GM19351 (cell line): Measurements from ENCODE around the gene BPNT1.
"Not testable (repeated sequence)": the region's sequence is repeated elsewhere in the genome, so short reads cannot be mapped to it uniquely, and the experiment has no call there.

Source experiments
- ATAC-seq: cut with Tn5 transposase; IDR thresholded peaks from one replicate; pipeline ENCODE4 v1.9.1; 2021; ENCODE audit warnings: mild to moderate bottlenecking, moderate library complexity; ENCODE audit not compliant: unreplicated experiment

BPNT1 gene, protein sequence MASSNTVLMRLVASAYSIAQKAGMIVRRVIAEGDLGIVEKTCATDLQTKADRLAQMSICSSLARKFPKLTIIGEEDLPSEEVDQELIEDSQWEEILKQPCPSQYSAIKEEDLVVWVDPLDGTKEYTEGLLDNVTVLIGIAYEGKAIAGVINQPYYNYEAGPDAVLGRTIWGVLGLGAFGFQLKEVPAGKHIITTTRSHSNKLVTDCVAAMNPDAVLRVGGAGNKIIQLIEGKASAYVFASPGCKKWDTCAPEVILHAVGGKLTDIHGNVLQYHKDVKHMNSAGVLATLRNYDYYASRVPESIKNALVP

DNA sequence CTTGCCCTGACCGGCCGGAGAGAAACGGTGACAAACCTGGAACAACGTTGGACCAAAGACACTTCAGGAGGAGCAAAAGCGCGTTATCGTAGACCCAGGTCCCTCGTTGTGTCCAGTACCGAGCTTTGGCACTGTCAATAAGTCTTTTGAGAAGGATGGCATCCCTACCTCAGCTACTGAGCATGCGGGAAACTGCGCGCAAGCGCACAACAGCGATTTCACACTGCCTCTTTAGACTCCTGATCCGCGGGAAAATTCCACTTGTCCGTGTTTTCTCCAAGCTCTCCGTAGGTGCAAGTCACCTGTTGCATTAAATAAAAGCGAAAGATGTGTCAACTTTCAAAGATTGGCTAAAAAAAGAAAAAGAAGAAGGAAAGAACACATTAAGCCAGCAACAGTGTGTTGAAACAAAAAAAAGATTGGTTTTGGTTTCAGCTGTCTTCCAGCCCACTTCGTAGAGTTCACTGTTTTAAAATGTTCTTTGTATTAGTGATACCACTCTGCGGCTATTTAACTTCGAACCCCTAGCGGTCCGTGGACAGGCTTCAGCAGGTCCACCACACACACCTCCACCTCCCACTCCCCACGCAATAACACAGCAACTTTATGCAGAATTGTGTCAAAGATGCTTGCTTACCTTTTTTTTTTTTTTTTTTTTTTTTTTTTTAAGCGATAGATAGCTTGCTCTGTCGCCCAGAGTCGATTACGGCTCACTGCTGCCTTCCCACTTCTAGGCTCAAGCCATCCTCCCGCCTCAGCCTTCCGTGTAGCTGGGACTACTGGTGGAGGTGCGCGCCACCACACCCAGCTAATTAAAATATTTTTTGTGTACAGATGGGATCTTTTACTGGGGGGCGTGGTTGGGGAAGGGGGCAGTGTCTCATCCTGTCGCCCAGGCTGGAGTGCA, at the start of gene BPNT1:
Gene BPNT1 (minus strand): TSS at position 139 of the 907 bp plus-strand sequence. CDS start 9,942 bp downstream, outside the sequence.
- ATAC-seq, result peak; percentile 50

DNA sequence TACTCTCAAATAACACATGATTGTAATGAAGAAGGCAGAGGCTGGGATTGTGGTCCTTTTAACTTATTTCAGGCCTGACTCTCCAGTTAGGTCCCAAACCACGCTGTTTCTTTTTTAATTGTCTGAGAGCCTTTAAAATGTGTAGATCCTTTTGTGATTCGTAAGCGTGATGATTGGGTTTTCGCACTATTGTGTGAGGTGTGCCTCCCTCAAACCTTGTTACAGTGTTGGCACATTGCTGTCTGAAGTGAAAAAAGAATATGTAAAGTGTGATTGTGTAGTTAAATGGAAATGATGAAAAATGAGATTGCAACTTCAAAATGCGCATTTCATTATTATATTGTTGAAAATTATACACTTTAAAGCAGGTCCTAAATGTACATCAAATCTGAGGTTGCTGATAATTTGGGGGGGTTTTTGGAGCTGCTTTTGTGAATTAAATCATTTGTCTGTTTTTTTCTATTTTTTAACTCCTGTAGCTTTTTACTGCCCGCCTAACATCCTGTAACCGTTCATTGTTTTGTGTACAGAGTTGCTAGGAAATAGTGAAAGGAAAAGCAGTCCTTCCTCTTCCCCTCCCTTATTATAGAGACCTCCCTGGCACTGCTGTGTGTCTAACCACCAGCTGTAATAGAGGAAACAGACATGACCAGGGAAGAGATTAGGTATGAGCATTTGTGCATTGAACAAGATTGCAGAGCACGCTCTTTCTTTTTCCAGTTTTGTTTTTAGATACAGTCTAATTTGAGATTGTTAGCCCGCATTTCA, 47.6 kb upstream of the BPNT1 start:
- no peak for ATAC-seq

DNA sequence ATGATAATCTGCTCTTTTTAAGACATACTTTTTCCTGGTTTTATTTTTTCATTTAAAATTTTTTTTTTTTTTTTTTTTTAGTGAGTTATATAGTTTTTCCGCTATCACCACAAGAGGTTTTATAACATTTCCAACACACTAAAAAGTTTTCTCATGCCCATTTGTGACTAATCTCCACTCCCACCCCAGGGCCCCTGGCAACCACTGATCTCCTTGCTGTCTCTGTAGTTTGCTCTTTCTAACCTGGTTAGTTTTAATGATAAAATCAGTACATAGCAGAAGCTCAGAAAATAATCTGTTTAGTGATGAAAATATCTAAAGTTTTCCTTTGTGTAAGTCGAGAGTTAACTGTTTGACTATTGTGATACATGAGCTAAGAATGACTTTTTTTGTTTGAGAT, 46.2 kb upstream of the BPNT1 start:
- no peak for ATAC-seq

DNA sequence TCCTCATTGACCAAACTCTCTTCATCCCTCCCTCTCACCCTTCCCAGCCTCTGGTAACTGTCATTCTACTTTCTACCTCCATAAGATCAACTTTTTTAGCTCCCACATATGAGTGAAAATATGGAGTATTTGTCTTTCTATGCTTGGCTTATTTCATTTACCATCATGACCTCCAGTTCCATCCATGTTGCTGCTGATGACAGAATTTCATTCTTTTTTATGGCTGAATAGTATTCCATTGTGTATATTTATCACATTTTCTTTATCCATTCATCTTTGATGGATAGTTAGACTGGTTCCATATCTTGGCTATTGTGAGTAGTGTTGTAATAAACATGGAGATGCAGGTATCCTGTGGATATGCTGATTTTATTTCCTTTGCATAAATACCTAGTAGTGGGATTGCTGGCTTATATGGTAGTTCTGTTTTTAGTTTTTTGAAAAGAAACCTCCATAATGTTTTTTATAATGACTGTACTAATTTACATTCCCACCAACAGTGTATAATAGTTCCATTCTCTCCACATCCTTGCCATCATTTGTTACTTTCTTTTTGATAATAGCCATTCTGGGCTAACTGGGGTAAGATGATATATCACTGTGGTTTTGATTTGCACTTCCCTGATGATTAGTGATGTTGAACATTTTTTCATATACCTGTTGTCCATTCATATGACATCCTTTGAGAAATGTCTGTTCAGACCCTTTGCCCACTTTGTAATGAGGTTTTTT, 40.1 kb upstream of the BPNT1 start:
- ATAC-seq, result no peak

DNA sequence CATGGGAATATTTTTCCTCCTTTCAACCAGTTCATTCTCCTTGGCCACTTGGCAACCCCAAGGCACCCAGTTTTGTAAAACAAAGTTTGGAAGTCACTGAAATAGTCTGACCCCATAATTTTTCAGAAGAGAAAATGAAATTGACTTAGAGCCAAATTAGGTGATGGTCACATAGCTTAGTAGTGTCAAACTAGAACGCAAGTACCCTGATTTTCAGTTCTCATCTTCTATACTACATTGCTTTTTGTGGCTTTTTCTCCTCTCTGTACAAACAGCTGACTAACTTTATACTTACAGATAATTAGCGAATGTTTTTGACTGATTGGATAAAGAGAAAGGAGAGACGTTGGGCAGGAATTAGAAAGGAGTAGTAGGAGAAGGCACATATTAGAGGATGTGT, 37.5 kb upstream of the BPNT1 start:
- no peak for ATAC-seq

DNA sequence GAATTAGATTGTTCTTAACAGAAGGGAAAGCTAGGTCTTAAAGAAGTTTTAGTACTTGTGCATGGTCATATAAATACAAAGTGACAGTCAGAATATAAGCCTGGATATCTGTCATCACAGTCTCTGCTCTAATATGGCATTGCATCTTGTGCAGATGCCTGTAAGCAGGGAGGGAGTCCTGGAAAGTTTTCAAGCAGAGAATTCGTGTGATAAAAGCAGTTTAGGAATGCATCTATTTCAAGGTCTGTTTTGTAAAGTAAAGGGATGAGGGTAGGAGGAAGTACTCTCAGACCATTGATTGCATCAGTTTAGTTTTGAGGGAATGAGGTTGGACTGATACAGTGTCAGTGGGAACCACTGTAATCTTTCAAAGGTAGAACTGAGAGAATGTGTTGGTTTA, 35.0 kb upstream of the BPNT1 start:
- no peak for ATAC-seq

DNA sequence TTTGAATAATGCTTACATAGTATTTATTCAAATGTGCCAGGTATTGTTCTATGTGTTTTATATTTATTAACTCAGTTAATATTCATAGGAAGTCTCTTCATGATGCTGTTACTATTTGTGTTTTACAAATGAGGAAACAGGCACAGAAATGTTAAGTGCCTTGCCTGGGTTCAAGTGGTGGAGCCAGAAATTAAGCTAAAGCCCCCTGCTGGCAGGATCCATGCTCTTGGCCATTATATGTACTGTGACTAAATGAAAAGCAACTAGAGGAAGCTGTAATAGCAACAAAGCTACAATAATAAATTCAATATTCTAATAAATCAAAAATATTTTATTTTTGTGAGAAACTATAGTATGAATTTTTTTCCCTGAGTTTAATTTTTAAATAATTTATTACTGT, 34.3 kb upstream of the BPNT1 start:
- no peak for ATAC-seq

DNA sequence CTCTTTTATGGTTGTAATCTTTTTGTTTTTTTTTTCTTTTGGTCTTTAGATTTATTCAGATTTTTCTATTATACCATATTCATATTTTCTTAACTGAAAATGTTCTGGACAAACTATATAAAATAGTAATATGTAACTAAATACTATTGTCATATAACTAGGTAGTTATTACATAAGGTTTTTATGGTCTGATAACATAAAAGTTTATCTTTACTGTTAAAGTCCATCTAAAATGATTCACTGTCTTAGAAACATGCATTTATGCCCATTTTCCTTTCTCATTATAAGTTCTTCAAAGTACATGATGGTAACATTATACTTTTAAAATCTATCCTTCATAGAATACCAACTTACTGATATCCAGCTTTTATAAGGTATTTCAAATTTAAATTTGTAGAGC, 33.5 kb upstream of the BPNT1 start:
- no peak for ATAC-seq

DNA sequence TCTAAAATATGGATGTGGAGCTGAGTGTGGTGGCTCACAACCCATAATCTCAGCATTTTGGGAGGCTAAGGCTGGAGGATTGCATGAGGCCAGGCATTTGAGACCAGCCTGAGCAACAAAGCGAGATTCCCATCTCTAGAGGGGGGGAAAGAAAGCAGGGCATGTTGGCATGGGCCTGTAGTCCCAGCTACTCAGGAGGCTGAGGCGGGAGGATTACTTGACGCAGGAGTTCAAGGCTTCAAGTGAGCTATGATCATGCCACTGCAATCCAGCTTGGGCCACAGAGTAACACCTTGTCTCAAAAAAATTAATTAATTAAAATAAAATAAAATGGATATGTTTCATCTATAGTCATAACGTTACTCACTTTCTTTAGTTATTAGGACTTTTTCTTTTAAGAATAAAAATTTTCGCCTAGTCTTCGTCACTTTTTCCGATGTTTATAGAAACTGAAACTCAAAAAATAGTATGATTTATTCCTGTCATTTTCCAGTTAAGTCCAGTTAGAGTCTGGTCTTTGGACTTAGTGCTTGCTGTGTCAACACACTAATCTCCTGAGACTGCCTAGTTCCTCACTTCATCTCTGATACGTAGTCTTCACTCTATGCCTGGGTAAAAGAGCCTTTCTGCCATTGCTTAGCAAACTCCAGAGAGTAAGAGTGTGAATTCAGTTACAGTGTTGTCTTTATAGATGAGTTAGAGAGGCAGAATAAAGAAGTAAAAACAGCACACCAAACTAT, 32.4 kb upstream of the BPNT1 start:
- ATAC-seq, result no peak

DNA sequence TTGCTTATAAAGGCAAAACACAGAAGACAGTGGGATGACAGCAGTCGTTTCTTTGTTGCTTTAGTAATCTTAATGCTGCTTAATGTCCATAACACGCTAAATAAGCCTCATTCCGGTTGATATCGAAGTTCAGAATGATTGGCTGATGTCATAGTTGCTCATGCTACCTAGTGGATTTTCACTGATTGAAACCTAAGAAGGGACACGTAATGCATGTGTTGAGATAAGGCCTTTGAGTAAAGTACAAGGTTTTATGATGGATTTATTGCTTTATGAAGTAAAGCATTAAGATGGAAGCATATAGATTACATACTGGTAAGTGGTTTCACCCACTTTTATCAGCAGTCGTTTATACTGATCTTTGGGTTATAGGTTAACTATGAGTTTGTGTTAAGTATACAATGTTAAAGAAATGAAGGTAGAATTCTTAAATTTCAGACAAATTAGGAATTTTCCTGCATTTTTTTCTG, 29.5 kb upstream of the BPNT1 start:
- ATAC-seq, result no peak

DNA sequence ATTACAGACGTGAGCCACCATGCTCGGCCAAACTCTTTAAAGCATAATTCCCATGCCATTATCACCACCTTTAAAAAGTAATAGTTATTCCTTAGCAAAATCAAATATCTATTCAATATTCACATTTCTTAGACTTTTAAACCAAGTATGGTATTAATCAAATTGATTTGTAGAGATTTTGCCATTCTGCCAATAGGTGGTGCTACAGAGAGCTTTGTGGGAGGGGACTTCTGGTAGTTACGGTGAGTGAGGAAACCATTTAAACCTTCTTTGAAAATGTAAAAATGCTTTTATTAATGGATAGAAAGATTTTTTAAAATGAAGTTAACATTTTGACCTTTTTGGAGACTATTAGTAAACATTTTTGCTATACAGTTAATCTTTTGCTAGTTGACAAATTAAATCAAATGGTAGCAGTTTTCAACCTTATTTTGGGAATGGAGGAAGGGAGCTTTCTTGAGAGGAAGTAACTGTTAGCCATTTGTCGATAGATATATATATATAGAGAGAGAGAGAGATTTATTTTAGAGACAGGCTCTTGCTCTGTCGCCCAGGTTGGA, 23.6 kb upstream of the BPNT1 start:
- peak; percentile 74 for ATAC-seq

DNA sequence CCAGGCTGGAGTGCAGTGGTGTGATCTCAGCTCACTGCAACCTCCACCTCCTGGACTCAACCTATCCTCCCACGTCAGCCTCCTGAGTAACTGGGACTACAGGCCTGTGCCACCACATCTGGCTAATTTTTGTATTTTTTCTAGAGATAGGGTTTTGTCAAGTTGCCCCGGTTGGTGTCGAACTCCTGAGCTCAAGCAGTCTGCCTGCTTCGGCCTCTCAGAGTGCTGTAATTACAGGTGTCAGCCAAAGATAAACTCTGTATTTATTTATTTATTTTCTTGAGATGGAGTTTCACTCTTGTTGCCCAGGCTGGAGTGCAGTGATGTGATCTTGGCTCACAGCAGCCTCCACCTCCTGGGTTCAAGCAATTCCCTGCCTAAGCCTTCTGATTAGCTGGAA, 23.0 kb upstream of the BPNT1 start:
- ATAC-seq, result not testable (repeated sequence)

DNA sequence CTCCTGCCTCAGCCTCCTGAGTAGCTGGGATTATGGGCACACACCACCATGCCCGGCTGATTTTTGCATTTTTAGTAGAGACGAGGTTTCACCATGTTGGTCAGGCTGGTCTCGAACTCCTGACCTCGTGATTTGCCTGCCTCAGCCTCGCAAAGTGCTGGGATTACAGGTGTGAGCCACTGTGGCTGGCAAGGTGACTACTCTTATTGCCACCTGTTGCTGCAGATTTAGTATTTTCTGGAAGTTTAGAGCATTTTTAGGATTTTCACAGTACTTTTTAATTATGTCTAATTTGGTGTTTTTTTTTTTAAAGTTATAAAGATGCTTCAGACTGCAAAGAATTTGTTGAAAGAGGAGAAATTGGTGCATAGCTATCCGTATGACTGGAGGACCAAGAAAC, 20.9 kb upstream of the BPNT1 start:
- ATAC-seq, result not testable (repeated sequence)

DNA sequence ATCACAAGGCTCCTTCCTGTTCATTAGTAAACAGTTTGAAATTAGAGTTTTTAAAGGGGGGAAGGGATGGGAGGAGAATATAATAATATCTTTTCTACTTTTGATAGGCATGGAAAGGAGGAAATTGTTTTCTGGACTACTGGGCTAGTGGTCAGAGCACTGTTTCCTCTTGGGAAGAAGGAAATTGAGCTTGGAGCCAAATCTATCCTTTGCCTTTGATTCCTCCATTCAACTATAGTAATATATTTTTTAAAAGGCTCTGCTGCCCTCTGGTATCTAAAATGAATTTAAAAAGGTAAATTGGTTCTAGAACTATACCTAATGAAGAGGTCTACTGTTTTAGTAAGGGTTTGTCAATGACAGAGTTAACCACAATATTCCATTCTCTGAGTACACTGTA, 10.2 kb upstream of the BPNT1 start:
- no peak for ATAC-seq

DNA sequence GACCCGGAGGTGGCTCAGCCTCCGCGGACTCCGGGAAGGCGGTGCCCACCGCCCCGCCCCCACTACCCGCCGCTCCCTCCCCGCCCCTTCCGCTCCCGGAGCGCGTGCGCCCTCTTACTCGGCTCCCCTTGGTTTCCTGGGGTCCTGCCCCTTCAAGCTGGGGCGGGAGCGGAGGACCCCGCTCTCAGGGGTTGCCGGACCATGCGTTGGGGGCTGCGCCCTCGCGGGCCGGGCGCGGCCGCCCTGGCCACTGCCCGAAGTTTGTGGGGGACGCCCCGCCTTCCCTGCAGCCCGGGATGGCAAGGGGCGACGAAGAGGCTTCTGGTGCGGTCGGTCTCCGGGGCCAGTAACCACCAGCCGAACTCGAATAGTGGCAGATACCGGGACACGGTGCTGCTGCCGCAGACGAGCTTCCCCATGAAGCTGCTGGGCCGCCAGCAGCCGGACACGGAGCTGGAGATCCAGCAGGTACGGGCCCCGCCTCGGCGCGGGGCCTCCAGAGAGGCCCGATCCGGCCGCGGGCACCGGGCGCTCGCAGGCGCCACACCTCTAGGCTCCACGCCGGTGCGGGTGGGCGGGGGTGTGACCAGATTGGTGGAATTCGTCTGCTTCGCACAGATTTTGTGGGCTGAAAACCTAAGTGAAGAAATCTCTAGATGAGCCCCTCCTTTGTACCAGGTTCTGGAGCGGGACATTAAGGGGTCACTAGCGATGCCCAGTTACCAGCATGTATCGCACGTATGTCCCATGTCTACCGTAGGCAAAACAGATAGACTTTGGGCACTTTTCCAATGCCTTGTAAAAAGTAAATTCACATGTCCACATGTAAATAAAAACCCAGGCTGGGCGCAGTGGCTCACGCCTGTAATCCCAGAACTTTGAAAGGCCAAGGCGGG, 4.7 kb upstream of the BPNT1 start, which contains the start of gene IARS2:
Gene IARS2 (plus strand): TSS at position 117 of the 896 bp plus-strand sequence. CDS start 85 bp downstream, at position 202.
- peak; percentile 55 for ATAC-seq

DNA sequence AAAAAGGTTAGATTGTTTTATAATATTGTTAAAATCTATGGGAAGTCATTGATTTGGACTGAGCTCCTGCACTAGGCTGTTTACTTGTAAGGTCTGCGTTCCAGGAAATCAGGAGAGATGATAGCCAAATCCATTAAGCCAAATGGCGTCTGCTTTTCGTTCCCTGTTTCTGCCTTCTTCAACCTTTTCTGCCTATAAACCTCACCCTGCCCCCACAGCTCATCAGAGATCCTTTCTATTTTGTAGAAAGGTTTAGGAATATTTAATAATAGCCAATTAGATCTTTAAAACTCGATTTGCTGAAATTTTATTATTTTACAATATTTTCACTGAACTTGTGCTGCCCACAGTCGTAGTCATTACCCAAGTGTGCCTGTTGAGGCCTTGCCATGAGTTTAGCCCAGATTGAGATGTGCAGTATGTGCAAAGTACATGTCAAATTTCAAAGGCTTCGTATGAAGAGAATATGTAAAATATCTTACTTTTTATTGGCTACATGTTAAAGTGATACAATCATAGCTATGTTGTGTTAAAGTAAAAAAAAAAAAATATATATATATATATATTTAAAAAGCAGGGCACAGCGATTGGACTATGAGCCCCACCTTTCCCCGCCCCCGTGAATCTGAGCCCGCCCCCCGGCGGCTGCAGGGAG, 3.9 kb upstream of the BPNT1 start:
- ATAC-seq, result peak; percentile 7

DNA sequence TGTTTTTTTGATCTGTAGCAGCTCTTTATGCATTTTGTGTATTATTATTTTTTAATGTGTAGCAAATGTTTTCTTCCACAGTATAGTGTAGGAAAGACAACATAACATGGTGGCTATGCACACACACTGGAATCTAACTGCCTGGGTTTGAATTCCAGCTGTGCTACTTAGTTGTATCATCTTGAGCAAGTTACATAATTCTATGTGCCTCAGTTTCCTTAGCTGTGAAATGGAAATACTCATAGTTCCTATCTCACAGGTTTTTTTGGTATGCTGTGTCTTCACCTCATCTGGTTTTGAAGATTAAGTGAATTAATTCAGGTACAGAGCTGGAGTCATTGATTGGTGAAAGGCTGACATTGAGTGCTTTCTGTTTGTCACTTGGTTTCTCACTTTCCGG, 3.1 kb upstream of the BPNT1 start:
- ATAC-seq, result no peak

DNA sequence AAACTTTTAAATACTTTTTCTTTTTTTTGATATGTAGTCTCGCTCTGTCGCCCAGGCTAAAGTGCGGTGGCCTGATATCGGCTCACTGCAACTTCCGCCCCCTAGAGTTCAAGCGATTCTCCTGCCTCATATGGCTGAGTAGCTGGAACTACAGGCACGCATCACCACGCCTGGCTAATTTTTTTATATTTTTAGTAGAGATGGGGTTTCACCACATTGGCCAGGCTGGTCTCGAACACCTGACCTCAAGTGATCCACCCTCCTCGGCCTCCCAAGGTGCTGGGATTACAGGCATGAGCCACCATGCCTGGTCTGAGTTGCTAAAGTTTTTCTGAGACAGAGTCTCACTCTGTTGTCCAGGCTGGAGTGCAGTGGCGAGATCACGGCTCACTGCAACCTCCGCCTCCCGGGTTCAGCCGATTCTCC, 3.3 kb downstream of the BPNT1 start:
- peak; percentile 54 for ATAC-seq
